GM19193 (cell line): ENCODE results near the gene TPI1.
A peak's percentile ranks its signal among the peaks of the same experiment; 100 is the strongest.

Experiments used
- POLR2A ChIP-seq: IDR thresholded peaks from 4 replicates; pipeline ENCODE4 v1.6.1; 2011; ENCODE audit not compliant: insufficient read depth, insufficient read length; ENCODE audit errors: extremely low read depth

TPI1 gene

GRCh38 chr12:6851153-6851920 is 16.0 kb upstream of the TPI1 start, which contains the start of gene CDCA3:
TSS of gene CDCA3 (minus strand) at chr12:6851286. CDS start at chr12:6850952, 334 bp downstream.
- peak; percentile 89 for TF ChIP-seq POLR2A

- peak; percentile 86 for TF ChIP-seq POLR2A
These were observed 15.2 kb upstream of the TPI1 start, which contains the start of gene USP5 for GRCh38 chr12:6851921-6852650. TSS of gene USP5 (plus strand) at chr12:6852150. CDS start at chr12:6852180, 30 bp downstream.

- no peak for TF ChIP-seq POLR2A
These were observed 14.5 kb upstream of the TPI1 start for GRCh38 chr12:6852651-6853354.

GRCh38 chr12:6853626-6854025 is 13.7 kb upstream of the TPI1 start:
- TF ChIP-seq POLR2A: no peak

- no peak for TF ChIP-seq POLR2A
These were observed 13.3 kb upstream of the TPI1 start for GRCh38 chr12:6854036-6854435.

- TF ChIP-seq POLR2A: no peak
These were observed 12.0 kb upstream of the TPI1 start for GRCh38 chr12:6855322-6855721.

- TF ChIP-seq POLR2A: no peak
These were observed 8.5 kb upstream of the TPI1 start for GRCh38 chr12:6858799-6859198.

- TF ChIP-seq POLR2A: no peak
These were observed 7.2 kb upstream of the TPI1 start for GRCh38 chr12:6860116-6860515.

- no peak for TF ChIP-seq POLR2A
These were observed 6.4 kb upstream of the TPI1 start for GRCh38 chr12:6860942-6861341.

- no peak for TF ChIP-seq POLR2A
These were observed 5.9 kb upstream of the TPI1 start for GRCh38 chr12:6861391-6861790.

GRCh38 chr12:6863033-6863432 is 4.3 kb upstream of the TPI1 start:
- no peak for TF ChIP-seq POLR2A

GRCh38 chr12:6863586-6864321 is 3.6 kb upstream of the TPI1 start:
- TF ChIP-seq POLR2A: no peak

- no peak for TF ChIP-seq POLR2A
These were observed 990 bp upstream of the TPI1 start for GRCh38 chr12:6866163-6866919.

GRCh38 chr12:6866920-6867412 is 365 bp upstream of the TPI1 start:
- TF ChIP-seq POLR2A: no peak
